Stomach (tissue), 4 donors: ENCODE data around the gene MBP.

Source experiments
- POLR2A ChIP-seq, 4 donors: fragments of 450-650 bp; IDR thresholded peaks; one replicate each; pipeline ENCODE4 v1.6.1; 2016; ENCODE audit warnings: antibody characterized with exemption in 4 of 4, control low read depth in 2 of 4, mild to moderate bottlenecking in 1 of 4, moderate library complexity in 1 of 4
- POLR2AphosphoS5 ChIP-seq, 3 donors: sonication (generic); formaldehyde crosslinking; IDR thresholded peaks; one replicate each; pipeline ENCODE4 v1.6.1; 2016; ENCODE audit warnings: antibody characterized with exemption in 3 of 3
- TF ChIP-seq, protein P1 (sequence below), 7 experiments: fragments of 450-650 bp in 4 of 7; fragments of 200-600 bp in 3 of 7; sonication (generic) in 3 of 7; IDR thresholded peaks; one replicate each; pipeline ENCODE4 v1.5.1; 2016 to 2019; ENCODE audit warnings: antibody characterized with exemption in 7 of 7, control low read depth in 2 of 7, mild to moderate bottlenecking in 1 of 7

DNA sequence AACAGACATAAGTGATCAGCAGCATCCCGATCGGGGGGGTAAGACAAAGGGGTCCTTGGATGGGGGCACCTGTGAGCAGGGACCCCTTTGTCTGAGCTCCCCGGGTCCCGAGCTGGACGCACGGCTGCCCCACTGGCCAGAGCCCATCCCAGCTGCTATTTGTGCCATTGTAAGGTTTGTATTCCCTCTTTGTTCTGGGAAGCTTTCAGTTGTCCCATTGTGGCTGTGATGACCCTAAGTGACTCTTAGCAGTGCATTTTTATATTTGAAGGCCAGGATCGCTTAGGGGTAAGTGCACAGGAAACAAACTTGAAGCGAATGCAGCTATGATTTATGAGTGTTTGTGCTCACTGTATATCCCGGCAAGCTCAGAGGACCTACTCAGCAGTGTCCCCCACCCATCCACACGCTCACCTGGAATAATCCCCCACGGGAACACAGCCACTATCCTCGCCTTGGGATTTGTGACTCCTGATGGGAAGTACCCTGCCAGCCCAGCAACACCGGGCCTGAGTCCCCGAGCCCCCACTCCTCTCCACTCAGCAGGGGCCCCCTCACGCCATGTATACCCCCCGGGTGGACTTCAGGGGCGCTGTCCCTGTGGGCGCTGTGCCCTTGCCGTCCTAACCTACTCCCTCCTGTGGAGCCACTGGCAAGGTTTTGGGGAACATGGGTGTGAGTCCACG is 80.1 kb downstream of the MBP start:
- TF ChIP-seq, protein P1, sequence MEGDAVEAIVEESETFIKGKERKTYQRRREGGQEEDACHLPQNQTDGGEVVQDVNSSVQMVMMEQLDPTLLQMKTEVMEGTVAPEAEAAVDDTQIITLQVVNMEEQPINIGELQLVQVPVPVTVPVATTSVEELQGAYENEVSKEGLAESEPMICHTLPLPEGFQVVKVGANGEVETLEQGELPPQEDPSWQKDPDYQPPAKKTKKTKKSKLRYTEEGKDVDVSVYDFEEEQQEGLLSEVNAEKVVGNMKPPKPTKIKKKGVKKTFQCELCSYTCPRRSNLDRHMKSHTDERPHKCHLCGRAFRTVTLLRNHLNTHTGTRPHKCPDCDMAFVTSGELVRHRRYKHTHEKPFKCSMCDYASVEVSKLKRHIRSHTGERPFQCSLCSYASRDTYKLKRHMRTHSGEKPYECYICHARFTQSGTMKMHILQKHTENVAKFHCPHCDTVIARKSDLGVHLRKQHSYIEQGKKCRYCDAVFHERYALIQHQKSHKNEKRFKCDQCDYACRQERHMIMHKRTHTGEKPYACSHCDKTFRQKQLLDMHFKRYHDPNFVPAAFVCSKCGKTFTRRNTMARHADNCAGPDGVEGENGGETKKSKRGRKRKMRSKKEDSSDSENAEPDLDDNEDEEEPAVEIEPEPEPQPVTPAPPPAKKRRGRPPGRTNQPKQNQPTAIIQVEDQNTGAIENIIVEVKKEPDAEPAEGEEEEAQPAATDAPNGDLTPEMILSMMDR (IDR thresholded peaks at IDR 0.05): no peak
- TF ChIP-seq POLR2A (IDR thresholded peaks at IDR 0.05) (no peak), POLR2AphosphoS5 (IDR thresholded peaks at IDR 0.05) (no peak)
